Lower leg skin (tissue), 3 donors: ENCODE data around the gene MDM2.

Source experiments
- CTCF ChIP-seq, 3 donors: fragments of 450-650 bp; IDR thresholded peaks; one replicate each; pipeline ENCODE4 v1.5.1; 2016; ENCODE audit warnings: antibody characterized with exemption in 3 of 3, mild to moderate bottlenecking in 3 of 3, moderate library complexity in 2 of 3
- POLR2A ChIP-seq, 2 donors: fragments of 450-650 bp; IDR thresholded peaks; one replicate each; pipeline ENCODE4 v1.6.1; 2016 to 2017; ENCODE audit warnings: antibody characterized with exemption in 2 of 2, mild to moderate bottlenecking in 1 of 2, moderate library complexity in 1 of 2

GRCh38 chr12:68894276-68894855, 86.4 kb downstream of the MDM2 start:
- no peak for TF ChIP-seq CTCF (IDR thresholded peaks at IDR 0.05)
- TF ChIP-seq POLR2A (IDR thresholded peaks at IDR 0.05): no peak
